Measurements from ENCODE around the gene AOPEP. TPM values are rescaled to one million over a fixed set of nuclear protein-coding genes. Genes with fewer than 3 reads are reported as not detected.

AOPEP gene
- total and polyA plus RNA-seq, 2 donors (not counting 3 experiments of a cell fraction or from before 2014, with no cell fraction given): 20.2 to 41.6 TPM

DNA sequence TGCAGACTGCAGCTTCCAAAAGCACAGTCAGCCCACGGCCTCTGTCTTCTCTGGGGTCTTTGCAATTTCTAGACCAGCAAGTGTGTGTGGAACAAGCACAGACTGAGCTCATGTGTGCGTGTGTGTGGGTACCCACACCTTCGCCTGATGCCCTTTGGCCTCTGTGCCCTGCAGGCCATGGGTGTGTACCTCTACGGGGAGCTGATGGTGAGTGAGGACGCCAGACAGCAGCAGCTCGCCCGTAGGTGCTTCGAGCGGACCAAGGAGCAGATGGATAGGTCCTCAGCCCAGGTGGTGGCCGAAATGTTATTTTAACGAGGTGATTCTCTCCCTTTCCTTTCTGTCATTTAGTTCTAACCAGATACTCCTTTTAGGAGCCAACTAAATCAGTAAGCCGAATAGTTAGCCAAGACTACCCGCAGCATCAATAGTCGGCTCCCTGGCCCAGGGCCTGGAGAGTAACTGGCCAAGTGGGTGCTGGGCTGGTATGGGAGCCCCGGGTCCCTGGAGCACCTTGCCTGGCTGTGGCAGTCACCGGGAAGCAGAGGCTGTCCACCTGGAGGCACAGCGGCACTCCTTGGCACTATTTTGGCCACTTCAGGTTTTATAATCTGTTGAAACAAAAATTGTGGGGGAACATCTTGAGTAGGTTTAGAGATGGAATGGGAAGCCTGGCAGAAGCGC lies 356.0 kb downstream of the AOPEP start:
- Histone ChIP-seq H3K9me3 (replicated peaks; ENCODE audit: control insufficient read depth, insufficient read depth, low read length) (no peaks in the 10 kb centered on the region), H3K27me3 (ENCODE audit: control insufficient read depth in 2 of 2, insufficient read depth in 2 of 2, low read length in 2 of 2) (no peaks in the 10 kb centered on the region), H4K20me1 (replicated peaks; ENCODE audit: control insufficient read depth, extremely low read depth, insufficient read depth, low read length) (no peaks in the 10 kb centered on the region), H3K27ac (ENCODE audit: insufficient read depth, low read depth, low read length) (no peak overlapping the region), H3K4me2 (ENCODE audit: insufficient read depth, low read length) (no peak overlapping the region), H3K4me3 (replicated peaks in 1 of 3; ENCODE audit: insufficient read depth in 1 of 3, low read depth in 1 of 3, low read length in 3 of 3) (no peak overlapping the region), H3K36me3 (ENCODE audit: control insufficient read depth in 2 of 2, extremely low read depth in 1 of 2, insufficient read depth in 2 of 2, low read length in 2 of 2) (peaks cover 4 to 49% of the 10 kb centered on the region in 2 experiments), H3K79me2 (ENCODE audit: control insufficient read depth, insufficient read depth, low read length) (no peaks in the 10 kb centered on the region), H2AFZ (ENCODE audit: low read depth, low read length) (no peak overlapping the region), H3K4me1 (ENCODE audit: control insufficient read depth, extremely low read depth, insufficient read depth, low read length) (no peaks in the 10 kb centered on the region), H3K9me1 (replicated peaks; ENCODE audit: control insufficient read depth, extremely low read depth, insufficient read depth, low read length) (no peaks in the 10 kb centered on the region), H3K9ac (replicated peaks; ENCODE audit: extremely low read depth, insufficient read depth, low read length) (no peak overlapping the region)
- DNase-seq (ENCODE audit: low read depth, low spot score) (no peak), FAIRE-seq (no peak)
- dilution Hi-C loops (cut with MboI; ENCODE audit: extremely low pct_ligation_motif_present, low sequenced_read_pairs): no loop called here
- ChIA-PET POLR2A (interaction anchor here (0.6 kb wide), 1 partner anchor 389 kb away, joined by 3 read pairs; no protein-coding TSS in a partner anchor), CTCF (interaction anchor here (1.4 to 1.6 kb wide), 2 partner anchors 45 to 300 kb away, joined by 4 read pairs; no protein-coding TSS in a partner anchor)
- TF ChIP-seq EZH2 (IDR thresholded peaks at IDR 0.05; ENCODE audit: borderline replicate concordance, low read depth, low read length, severe bottlenecking) (no peak), GATA2 (IDR thresholded peaks at IDR 0.05; ENCODE audit: insufficient read depth, insufficient read length, low read depth, low read length) (no peak), JUN (IDR thresholded peaks at IDR 0.05; ENCODE audit: borderline replicate concordance, insufficient read depth, insufficient read length, low read depth) (no peak), FOS (IDR thresholded peaks at IDR 0.05; ENCODE audit: borderline replicate concordance, insufficient read depth, low read length) (no peak), MAX (IDR thresholded peaks at IDR 0.05; ENCODE audit: insufficient read depth, insufficient read length) (no peak), POLR2A (IDR thresholded peaks at IDR 0.05; ENCODE audit: low read depth, low read length) (no peak), MYC (IDR thresholded peaks at IDR 0.05; ENCODE audit: low read depth, low read length) (no peak), POLR2AphosphoS5 (IDR thresholded peaks at IDR 0.05; ENCODE audit: insufficient read depth, low read depth, low read length) (no peak)
- TF ChIP-seq, protein P1, sequence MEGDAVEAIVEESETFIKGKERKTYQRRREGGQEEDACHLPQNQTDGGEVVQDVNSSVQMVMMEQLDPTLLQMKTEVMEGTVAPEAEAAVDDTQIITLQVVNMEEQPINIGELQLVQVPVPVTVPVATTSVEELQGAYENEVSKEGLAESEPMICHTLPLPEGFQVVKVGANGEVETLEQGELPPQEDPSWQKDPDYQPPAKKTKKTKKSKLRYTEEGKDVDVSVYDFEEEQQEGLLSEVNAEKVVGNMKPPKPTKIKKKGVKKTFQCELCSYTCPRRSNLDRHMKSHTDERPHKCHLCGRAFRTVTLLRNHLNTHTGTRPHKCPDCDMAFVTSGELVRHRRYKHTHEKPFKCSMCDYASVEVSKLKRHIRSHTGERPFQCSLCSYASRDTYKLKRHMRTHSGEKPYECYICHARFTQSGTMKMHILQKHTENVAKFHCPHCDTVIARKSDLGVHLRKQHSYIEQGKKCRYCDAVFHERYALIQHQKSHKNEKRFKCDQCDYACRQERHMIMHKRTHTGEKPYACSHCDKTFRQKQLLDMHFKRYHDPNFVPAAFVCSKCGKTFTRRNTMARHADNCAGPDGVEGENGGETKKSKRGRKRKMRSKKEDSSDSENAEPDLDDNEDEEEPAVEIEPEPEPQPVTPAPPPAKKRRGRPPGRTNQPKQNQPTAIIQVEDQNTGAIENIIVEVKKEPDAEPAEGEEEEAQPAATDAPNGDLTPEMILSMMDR (IDR thresholded peaks at IDR 0.05; ENCODE audit: extremely low read depth in 1 of 2, insufficient read depth in 1 of 2, low read depth in 1 of 2, low read length in 2 of 2): no peak
- intact Hi-C loops (cut with micrococcal nuclease): no loop called here
- BruUV-seq (replicated peaks): no TSS peak

Data from endothelial cell of umbilical vein (primary cell).